MG63 (cell line): ENCODE measurements around the gene FTL. TPM values are rescaled to one million over a fixed set of nuclear protein-coding genes. Genes with fewer than 3 reads are reported as not detected.

Source experiments
- total RNA-seq: library from RNA; depleted of rRNA; stranded (reverse); fragments of >200 nt; shearing (Covaris generic); gene quantifications from 2 replicates; pipeline ENCODE4 v1.2.3, GENCODE V29; 2014; ENCODE audit warnings: low replicate concordance; rRNA removed

The FTL gene
- total RNA-seq, 1 experiment from 2014 or later, result 1,766 TPM

Other genes starting within 250 kb of the FTL start
- gene MAMSTR, start 245.6 kb upstream of the FTL start, total RNA-seq, result 0.79 TPM in 1 of 2 replicates, not detected in the other
- 0.72 TPM in 1 of 2 replicates, not detected in the other for gene RASIP1, start 224.7 kb upstream of the FTL start, total RNA-seq
- not detected in 2 replicates for gene IZUMO1, start 218.4 kb upstream of the FTL start, total RNA-seq
- gene FUT1, start 212.7 kb upstream of the FTL start, total RNA-seq, result 0.07 and 0.16 TPM in 2 replicates
- not detected in 2 replicates for gene FGF21, start 209.8 kb upstream of the FTL start, total RNA-seq
- 21.3 and 59.1 TPM in 2 replicates for gene BCAT2, start 154.3 kb upstream of the FTL start, total RNA-seq
- not detected in 2 replicates for gene HSD17B14, start 128.8 kb upstream of the FTL start, total RNA-seq
- 5.4 and 14.5 TPM in 2 replicates for gene PLEKHA4, start 96.7 kb upstream of the FTL start, total RNA-seq
- 26.1 and 36.4 TPM in 2 replicates for gene PPP1R15A, start 92.9 kb upstream of the FTL start, total RNA-seq
- not detected in 2 replicates for gene TULP2, start 66.6 kb upstream of the FTL start, total RNA-seq
- gene NUCB1, start 65.0 kb upstream of the FTL start, total RNA-seq, result 157 and 236 TPM in 2 replicates
- gene DHDH, start 31.6 kb upstream of the FTL start, total RNA-seq, result not detected in 2 replicates
- 38.2 and 61.4 TPM in 2 replicates for gene BAX, start 10.4 kb upstream of the FTL start, total RNA-seq
- 34.3 and 46.2 TPM in 2 replicates for gene GYS1, start 28.0 kb downstream of the FTL start, total RNA-seq
- 386 and 644 TPM in 2 replicates for gene RUVBL2, start 28.6 kb downstream of the FTL start, total RNA-seq
- not detected in 2 replicates for gene LHB, start 51.8 kb downstream of the FTL start, total RNA-seq
- not detected in 2 replicates for gene CGB3, start 59.0 kb downstream of the FTL start, total RNA-seq
- gene CGB2, start 66.6 kb downstream of the FTL start, total RNA-seq, result not detected in 2 replicates
- not detected in 2 replicates for gene CGB1, start 71.6 kb downstream of the FTL start, total RNA-seq
- gene CGB5, start 78.5 kb downstream of the FTL start, total RNA-seq, result not detected in 2 replicates
- not detected in 2 replicates for gene CGB8, start 83.8 kb downstream of the FTL start, total RNA-seq
- not detected in 2 replicates for gene CGB7, start 92.4 kb downstream of the FTL start, total RNA-seq
- gene NTF4, start 99.5 kb downstream of the FTL start, total RNA-seq, result not detected in 2 replicates
- not detected in 2 replicates for gene KCNA7, start 107.4 kb downstream of the FTL start, total RNA-seq
- gene SNRNP70, start 120.1 kb downstream of the FTL start, total RNA-seq, result 172 and 247 TPM in 2 replicates
- 12.3 and 20.4 TPM in 2 replicates for gene LIN7B, start 149.1 kb downstream of the FTL start, total RNA-seq
- gene C19orf73, start 153.8 kb downstream of the FTL start, total RNA-seq, result 3.7 and 4.6 TPM in 2 replicates
- 3.4 and 21.4 TPM in 2 replicates for gene PPFIA3, start 154.2 kb downstream of the FTL start, total RNA-seq
- not detected in 2 replicates for gene HRC, start 190.1 kb downstream of the FTL start, total RNA-seq
- 7.9 and 8.4 TPM in 2 replicates for gene TRPM4, start 192.5 kb downstream of the FTL start, total RNA-seq